Left renal cortex interstitium (tissue), 4 donors: ENCODE results near the gene OR7C1. TPM values are rescaled to one million over a fixed set of nuclear protein-coding genes. Genes with fewer than 3 reads are reported as not detected.
"Not testable (repeated sequence)": the region's sequence is repeated elsewhere in the genome, so short reads cannot be mapped to it uniquely, and the experiment has no call there.

ENCODE experiments used
- DNase-seq, 4 donors: peaks; one replicate each; pipeline ENCODE4 v3.0.0-alpha.2; 2013; ENCODE audit warnings: low read depth in 4 of 4, low spot score in 2 of 4, missing footprints in 1 of 4
- polyA plus RNA-seq, 4 donors: library from polyadenylated mRNA; unstranded; fragments of 120-200 nt; gene quantifications; one replicate each; pipeline ENCODE4 v1.2.1, GENCODE V29; 2013; ENCODE audit not compliant: insufficient read length in 4 of 4

Gene OR7C1
- under 1 TPM; 0.06 to 0.24 (median 0.12) TPM for polyA plus RNA-seq

DNA sequence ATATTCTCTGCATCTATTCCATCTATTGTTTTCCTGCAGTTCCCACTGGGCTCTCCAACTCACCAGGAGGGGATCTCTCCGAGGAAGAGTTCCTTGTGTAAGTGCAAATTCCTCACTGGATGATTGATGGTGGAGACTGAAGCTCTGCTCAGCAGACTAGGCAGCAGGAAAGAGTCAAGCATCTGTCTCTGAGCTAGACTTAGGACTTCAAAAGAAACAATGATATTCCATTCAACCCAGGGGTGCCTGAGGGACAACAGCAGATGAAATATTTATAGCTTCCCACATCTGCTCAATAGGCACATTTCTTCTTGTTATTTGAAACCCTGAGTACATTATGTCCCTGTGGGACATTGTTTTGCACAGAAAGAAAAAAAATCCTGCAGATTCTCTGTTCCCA lies at the start of gene OR7C1, which contains the start of gene OR7A5:
Gene OR7C1 (minus strand): TSS at position 175 of the 400 bp plus-strand sequence. CDS start 35,049 bp downstream, outside the sequence.
Gene OR7A5 (minus strand): TSS at position 175 of the 400 bp plus-strand sequence. CDS start 6,944 bp downstream, outside the sequence.
- peak in 2 of 4 donors; percentile 44 to 56 for DNase-seq

DNA sequence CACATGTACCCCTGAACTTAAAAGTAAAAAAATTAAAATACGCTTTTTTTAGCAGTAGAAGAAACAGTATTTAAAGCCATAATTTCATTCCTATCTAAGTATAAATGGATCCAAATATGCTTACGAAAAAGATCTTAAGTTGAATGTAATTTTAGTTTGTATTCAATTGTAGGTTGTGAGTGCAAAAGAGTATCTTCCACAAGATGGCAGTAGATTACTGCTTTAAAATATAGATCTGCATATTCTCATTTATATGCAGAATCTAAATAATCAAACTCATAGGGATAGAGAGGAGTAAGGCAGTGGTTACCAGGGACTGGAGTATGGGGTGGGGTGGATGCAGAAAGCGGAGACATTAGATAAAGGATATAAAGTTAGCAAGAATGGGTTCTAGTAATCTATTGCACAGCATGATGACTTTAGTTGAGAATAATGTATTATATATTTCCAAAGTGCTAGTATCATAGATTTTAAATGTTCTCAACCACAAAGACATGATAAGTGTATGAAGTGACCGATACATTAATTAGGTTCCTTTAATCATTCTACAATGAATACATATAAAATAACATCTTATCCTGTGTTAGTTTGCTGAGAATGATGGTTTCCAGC lies 36.7 kb upstream of the OR7C1 start:
- no peak for DNase-seq

DNA sequence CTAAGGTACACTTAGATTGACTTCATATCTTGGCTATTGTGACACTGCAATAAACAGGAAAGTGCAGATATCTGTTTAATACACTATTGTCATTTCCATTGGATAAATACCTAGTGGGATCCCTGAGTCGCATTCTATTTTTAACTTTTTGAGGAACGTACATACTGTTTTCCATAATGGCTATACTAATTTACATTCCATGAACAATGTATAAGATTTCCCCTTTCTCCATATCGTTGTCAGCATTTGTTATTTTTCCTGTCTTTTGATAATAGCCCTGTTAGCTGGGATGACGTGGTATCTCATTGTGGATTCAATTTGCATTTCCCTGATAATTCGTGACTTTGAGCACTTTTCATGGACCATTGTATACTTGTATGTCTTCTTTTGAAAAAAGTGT lies 33.5 kb upstream of the OR7C1 start:
- no peak for DNase-seq

DNA sequence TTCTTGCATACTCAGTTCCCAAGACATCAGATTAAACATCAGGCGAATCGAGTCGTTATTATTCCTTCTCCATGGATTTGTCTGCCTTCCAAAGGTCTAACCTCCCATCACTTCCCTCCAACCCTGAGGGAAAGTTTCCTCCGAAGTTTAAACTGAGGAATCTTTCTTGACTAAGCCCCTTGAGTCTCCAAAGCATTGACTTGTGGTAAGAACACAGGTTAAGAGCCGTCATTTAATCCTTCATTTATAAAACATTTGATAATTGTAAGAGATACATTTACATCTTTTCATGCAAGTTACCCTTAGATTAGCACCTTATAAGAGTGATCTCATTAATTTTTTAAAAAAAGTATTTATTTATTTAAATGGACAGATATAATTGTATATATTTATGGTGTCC lies 13.8 kb upstream of the OR7C1 start, which contains the start of gene OR7A10:
Gene OR7A10 (minus strand): TSS at position 101 of the 400 bp plus-strand sequence. CDS start 7,045 bp downstream, outside the sequence.
- DNase-seq: no peak

DNA sequence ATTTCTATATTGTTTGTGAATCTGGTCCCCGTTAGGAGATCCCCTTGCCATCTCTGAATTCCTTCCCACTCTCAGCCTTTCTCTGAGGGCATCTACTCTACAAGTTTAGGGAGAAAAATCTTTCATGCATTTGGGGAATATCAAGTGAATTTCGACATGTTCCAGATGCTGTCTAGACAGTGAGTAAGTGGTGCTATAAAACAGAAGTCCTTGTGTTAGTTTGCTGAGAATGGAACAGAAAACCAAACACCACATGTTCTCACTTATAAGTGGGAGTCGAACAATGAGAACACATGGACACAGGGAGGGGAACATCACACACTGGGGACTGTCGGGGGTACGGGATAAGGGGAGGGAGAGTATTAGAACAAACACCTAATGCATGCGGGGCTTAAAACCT lies 8.6 kb upstream of the OR7C1 start:
- DNase-seq: peak in 1 of 4 donors; percentile 37

DNA sequence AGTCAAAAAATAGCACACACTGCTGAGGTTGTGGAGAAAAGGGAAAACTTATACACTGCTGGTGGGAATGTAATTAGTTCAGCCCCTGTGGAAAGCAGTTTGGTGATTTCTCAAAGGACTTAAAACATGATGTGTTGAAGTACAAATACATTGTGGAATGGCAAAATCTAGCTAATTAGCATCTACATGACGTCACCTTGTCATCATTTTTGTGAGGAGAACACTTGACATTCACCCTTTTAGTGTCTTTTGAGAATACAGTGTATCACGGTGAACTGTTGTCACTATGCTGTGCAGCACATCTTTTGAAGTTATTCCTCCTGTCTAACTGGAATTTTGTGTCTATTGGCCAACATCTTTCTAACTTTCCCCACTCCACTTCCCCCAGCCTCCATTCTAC lies 8.2 kb upstream of the OR7C1 start:
- DNase-seq: no peak

DNA sequence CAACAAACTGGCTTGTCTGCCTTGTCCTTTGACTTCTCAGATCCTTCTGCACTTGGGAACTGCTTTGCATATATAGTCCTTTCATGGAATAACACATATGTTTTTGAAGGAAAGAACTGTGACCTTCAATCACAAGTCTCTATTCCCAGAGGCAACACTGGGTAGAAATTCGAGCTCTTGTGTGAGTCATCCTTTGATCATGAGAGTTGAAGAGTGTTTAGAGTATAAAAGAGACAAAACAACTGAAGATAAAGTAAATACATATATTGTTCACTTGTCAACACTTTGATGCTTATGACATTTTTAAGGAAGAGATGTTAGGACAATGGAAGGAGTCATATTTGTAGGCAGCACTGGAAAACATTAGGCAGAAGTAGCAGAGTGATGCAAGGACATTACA lies 5.2 kb upstream of the OR7C1 start:
- no peak for DNase-seq

DNA sequence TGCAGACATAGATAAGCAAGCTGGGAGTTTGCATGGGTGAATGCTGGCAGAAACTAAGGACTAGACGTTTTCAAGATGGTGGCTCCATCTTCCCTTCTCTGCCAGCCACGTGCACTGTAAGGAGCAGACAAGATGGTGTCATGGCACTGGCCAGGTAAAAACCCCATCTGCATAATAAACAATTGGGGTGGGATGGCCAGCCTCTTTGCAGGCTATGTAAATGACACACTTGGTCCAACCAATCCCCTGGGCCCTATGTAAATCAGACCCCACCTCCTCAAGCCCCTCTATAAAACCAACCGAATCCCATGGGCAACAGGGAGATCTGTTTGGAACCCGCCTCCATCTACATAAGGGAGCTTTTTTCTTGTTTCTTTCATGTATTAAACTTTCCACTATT lies 2.4 kb upstream of the OR7C1 start:
- DNase-seq: no peak

DNA sequence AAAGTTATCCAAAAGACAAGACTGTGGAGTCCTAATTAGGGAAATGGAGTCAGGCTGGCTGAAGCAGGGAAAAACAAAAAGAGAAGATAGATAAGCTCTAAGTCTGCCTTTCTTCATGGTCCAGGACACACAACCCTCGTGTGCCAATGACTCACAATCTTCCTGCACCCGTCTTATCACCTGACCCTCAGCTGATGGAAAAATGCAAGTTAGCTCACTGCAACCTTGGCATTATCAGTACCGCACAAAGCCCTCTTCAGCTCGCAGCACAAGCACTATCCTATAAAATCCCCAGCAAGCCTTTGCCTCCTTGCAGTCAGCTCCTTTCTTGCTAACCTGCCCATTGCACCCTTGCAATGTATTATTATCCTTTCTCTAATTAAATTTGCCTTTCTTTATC lies 4.3 kb downstream of the OR7C1 start:
- no peak for DNase-seq

DNA sequence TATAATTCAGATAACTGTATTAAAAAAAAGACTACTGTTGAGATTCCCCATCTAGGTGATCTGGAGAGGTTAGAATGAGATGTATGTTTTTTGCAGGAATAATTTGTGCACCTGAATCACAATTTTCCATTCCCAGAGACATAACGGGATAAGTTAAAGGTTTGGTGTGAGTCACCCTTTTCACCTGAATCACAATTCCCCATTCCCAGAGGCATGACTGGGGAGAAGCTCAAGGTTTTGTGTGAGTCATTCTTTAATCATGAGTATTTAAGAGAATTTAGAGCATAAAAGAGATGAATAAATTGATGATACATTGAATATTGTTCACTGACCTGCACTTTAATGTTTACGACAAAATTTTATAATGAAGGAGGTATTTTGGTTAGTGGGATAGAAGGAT lies 9.0 kb downstream of the OR7C1 start:
- no peak for DNase-seq

DNA sequence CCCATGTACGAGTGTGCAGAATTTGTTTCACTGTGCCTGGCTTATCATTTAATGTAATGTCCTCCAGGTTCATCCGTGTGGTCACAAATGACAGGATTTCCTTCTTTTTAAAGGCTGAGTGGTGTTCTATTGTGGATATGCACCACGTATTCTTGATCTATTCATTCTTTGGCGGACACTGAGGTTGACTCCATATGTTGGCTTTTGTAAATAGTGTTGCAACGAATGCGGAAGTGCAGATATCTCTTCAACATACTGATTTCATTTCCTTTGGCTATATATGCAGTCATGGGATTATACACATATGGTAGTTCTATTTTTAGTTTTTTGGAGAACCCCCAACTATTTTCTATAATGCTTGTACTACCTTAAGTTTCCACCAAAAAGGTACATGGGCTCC lies 13.0 kb downstream of the OR7C1 start:
- DNase-seq: no peak

DNA sequence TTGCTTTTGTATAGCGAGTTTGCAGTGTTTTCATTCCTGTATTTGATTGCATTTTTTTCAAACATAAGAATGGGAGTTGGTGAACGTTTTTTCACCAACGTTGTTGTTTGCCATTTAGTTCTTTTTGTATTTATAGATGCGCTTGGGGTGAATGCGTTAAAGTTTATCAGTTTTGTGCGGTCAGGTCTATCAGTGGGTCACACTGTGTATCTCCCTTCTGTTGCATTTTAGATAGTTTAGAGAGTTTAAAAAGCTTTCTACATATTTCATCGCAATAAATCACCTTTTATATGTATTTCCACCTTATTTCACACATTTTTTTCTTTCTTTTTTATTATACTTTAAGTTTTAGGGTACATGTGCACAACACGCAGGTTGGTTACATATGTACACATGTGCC lies 16.4 kb downstream of the OR7C1 start:
- DNase-seq: no peak

DNA sequence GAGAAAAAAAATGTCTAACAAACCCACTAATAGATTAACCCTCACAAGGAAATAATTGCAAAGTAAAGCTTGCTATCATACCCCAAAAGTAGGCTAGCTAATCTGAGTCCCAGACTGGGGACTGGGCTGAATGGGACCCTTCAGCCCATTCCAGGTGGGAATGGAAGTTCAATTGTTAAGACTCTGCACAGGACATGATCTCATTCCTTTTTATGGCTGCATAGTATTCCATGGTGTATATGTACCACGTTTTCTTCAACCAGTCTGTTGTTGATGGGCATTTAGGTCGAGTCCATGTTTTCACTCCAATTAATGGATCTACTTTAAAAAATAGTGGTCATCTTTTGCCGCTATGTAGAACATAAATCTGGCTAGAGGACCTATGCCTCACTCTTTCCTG lies 17.9 kb downstream of the OR7C1 start:
- no peak for DNase-seq

DNA sequence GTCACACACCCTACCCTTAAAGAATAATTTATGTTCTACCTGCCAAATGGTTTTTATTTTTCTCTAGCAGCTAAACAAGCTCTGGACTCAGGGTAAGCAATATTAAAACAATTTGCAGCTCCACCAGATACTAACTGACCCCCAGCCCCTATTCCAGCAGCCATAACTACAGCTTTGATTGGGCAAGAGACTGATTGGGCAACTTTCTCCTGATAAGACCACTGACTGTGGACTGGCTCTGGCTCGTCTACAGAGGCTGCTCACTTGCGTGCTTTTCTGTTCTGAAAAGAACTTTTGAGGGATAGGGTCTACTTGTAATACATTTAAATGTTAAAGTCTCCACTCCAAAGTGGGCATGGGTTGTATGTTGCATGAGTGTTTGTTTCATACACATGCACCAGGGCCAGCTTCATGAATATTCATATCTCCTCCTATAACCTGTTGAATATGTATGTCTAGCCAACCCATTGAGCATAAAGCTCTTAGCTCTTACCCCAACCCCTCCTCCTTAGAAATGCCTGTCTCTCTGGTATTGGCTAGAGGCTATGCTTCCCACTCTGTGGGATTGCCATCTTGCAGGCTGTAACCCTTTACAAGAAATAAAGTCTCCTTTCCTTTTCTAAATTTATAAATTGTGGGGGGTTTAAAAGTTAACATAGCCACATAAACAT lies 19.9 kb downstream of the OR7C1 start:
- DNase-seq: no peak

DNA sequence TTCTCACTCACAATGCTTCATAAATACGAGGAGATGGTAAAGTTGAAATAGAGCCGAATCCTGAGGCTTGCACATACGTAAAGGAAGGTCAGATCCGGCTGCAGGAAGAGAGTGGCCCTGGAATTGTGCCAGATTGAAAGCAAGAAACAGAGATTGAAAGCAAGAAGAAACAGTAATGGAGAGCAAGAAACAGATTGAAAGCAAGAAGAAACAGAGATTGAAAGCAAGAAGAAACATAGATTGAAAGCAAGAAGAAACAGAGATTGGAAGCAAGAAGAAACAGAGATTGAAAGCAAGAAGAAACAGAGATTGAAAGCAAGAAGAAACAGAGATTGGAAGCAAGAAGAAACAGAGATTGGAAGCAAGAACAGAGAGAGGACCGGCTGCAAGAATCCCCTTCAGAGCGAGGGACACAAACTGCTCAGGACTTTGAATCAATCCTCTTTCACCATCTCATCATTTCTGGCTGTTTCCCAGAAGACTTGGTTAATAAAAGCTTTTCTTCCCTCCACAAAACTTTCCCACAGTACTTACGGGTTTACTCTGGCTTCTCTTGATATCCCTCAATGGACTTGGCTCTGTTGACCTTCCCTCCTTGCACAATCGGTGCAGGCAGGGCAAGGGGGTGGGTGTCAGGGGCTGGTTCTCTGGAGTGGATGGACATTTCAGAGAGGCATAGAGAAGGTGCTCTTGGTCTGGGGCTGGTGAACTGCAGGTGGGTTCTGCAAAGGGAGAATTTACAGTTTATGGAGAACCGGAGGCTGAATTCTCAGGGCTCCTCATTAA lies 25.5 kb downstream of the OR7C1 start:
- DNase-seq: no peak

DNA sequence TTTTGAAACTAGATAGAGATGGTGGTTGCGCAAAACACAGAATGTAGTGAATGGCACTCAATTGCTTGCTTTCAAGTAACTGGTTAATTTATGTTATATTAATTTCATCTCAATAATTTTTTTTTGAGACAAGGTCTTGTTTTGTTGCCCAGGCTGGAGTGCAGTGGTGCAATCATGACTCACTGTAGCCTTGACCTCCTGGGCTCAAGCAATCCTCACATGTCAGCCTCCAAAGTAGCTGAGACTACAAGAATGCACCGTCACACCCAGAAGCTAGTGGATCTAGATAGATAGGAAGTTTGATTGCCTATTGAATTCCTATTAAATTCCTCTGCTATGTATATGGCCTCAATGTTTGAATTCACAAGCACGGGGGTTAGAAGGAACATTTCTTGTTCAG lies 30.2 kb downstream of the OR7C1 start:
- no peak for DNase-seq

DNA sequence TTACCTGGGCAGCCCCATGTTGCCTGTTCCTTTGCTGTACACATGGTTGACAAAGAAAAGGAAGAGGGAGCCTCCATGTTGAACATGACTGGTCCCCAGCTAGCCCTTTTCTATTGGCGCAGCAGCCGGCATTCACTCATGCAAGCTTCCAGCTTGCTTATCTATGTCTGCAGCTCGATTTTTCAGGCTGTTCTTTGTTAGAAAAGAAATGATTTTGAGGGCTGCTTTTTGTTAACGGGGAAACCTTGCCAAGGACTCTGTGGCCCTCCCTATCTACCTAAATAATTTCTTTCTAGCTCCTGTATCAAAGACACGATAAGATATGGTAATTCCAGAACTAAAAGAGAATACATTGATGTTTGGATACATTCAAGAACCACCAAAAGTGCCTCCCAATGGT lies 36.2 kb downstream of the OR7C1 start:
- DNase-seq: no peak

DNA sequence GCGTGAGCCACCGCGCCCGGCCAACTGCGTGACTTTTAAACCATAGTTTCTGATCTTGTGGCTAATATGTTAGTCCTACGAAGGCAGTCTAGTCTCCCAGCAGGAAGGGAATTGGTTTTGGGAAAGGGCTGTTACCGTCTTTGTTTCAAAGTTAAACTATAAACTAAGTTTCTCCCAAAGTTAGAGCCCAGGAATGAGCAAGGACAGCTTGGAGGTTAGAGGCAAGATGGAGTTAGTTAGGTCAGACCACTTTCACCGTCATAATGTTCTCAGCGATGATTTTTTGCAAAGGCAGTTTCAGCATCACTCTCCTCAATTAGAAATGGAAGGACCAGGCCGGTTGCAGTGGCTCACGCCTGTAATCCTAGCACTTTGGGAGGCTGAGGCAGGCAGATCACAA lies 39.0 kb downstream of the OR7C1 start:
- DNase-seq: no peak

DNA sequence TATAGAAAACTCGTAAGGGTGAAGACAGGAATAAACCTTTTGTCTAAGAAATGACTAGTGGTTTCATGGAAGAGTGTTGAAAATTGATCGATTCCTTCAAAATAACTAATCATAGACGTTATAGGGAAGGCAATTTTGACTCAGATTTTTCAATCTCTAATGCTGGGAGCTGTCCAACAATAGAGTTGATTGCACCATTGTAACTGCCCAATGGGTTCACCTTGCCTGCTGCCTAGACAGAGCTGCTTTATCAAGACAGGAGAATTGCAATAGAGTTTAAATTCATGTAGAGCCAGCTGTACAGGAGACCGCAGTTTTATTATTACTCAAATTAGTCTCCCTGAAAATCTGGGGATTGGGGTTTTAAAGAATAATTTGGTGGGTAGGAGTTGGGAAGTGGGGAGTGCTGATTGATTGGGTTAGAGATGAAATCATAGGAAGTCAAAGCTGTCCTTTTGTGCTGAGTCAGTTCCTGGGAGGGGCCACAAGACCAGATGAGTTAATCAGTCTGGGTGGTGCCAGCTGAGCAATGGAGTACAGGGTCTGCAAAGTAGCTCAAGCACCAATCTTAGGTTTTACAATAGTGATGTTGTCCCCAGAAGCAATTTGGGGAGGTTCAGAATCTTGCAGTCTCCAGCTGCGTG lies 39.8 kb downstream of the OR7C1 start:
- DNase-seq: no peak

DNA sequence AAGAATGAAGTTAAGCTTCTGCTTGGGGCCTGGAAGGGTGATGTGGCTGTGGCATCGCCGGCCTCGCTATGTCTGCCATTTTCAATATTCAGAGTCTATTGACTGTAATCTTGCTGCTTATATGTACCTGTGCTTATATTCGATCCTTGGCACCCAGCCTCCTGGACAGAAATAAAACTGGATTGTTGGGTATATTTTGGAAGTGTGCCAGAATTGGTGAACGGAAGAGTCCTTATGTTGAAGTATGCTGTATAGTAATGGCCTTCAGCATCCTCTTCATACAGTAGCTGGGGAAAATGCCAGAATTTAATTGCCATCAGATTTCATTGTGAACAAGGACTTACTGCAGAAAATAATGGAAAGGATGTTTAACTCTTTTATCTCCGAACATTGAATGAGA lies 42.7 kb downstream of the OR7C1 start:
- not testable (repeated sequence) for DNase-seq

DNA sequence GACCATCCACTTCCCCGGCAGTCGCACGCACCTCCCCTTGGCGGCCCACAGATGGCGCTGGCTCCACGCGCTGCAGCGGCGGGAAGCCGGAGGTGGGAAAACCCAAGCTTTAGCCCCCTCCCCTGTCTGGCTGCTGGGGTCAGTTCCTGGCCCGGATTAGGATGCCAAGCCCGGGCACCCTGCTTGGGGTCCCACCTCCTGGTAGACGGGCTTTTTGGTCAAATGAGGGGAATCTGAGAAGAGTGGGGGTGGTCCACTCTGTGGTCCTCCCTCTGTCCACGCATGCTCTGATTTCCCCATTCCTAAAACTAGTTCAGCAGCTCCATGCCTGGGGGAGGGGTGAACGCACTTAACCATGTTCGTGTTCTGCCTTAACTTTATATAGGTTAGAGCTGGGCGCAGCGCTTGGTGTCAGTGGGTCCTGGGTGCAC lies 48.5 kb downstream of the OR7C1 start:
- DNase-seq: no peak
